OCI-LY1 (cell line): Measurements from ENCODE around the gene FXYD4.

Source experiments
- EZH2 ChIP-seq: fragments of 200-600 bp; sonication (generic), shearing (Covaris generic); IDR thresholded peaks from 2 replicates; pipeline ENCODE4 v1.8.0; 2017; ENCODE audit warnings: borderline replicate concordance, mixed run types, mild to moderate bottlenecking, antibody characterized with exemption, low read length, moderate library complexity, mixed read lengths
- TF ChIP-seq, protein P1 (sequence below): fragments of 200-600 bp; sonication (generic), shearing (Covaris generic); IDR thresholded peaks from 2 replicates; pipeline ENCODE4 v1.5.1; 2017; ENCODE audit warnings: mild to moderate bottlenecking, antibody characterized with exemption, low read length, moderate library complexity, mixed read lengths

DNA sequence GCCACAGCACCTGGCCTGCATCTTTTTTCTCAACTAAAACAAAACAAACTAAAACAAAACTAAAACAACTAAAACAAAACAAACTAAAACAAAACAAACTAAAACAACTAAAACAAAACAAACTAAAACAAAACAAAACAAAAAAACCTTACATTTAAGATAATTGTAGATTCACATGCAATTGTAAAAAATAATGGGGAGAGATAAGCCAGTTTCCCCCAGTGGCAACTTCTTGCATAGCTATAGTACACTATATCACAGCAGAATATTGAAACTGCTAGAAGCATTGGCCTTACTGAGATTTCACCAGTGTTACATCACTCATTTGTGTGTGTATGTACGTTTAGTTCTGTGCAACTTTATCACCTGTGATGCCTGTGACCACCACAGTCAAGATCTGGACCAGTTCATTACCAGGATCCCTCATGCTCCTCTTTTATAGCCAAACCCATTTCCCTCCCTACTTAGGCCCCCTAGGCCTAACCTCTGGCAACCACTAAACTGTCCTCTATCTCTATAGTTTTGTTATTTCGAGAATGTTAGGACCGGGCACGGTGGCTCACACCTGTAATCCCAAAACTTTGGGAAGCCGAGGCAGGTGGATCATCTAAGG, 9.3 kb downstream of the FXYD4 start:
- TF ChIP-seq, protein P1, sequence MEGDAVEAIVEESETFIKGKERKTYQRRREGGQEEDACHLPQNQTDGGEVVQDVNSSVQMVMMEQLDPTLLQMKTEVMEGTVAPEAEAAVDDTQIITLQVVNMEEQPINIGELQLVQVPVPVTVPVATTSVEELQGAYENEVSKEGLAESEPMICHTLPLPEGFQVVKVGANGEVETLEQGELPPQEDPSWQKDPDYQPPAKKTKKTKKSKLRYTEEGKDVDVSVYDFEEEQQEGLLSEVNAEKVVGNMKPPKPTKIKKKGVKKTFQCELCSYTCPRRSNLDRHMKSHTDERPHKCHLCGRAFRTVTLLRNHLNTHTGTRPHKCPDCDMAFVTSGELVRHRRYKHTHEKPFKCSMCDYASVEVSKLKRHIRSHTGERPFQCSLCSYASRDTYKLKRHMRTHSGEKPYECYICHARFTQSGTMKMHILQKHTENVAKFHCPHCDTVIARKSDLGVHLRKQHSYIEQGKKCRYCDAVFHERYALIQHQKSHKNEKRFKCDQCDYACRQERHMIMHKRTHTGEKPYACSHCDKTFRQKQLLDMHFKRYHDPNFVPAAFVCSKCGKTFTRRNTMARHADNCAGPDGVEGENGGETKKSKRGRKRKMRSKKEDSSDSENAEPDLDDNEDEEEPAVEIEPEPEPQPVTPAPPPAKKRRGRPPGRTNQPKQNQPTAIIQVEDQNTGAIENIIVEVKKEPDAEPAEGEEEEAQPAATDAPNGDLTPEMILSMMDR, result peak; percentile 9; the same call in 1 of the 2 replicates
- no peak for TF ChIP-seq EZH2
